Activated naive CD4-positive, alpha-beta T cell treated with anti-CD3 and anti-CD28 coated beads, Interleukin-2, amount 10 ng/mL, durations not matched to agents 7 days and 5 days (primary cell): ENCODE results near the gene EFNA2.
A peak's percentile ranks its signal among the peaks of the same experiment; 100 is the strongest.

Source experiments
- CTCF ChIA-PET: fragments of 350-600 bp; sonication (Branson Sonifier 250); formaldehyde crosslinking; loops from one replicate; lab custom pipeline; 2021; ENCODE audit warnings: antibody characterized with exemption; lab: Charles Lee
- DNase-seq: peaks from one replicate; pipeline ENCODE4 v3.0.0-alpha.2; 2020
- H3K27ac Mint-ChIP-seq: one replicate; pipeline ENCODE4 v1.8.0; 2021; ENCODE audit warnings: mild to moderate bottlenecking, moderate library complexity, mixed read lengths
- H3K27me3 Mint-ChIP-seq: one replicate; pipeline ENCODE4 v1.8.0; 2021; ENCODE audit warnings: mild to moderate bottlenecking, mixed read lengths
- H3K36me3 Mint-ChIP-seq: one replicate; pipeline ENCODE4 v1.8.0; 2021; ENCODE audit warnings: mixed read lengths
- H3K4me1 Mint-ChIP-seq: one replicate; pipeline ENCODE4 v1.8.0; 2021; ENCODE audit warnings: mixed read lengths
- H3K4me3 Mint-ChIP-seq: one replicate; pipeline ENCODE4 v1.8.0; 2021; ENCODE audit warnings: mild to moderate bottlenecking, moderate library complexity, mixed read lengths
- H3K9me3 Mint-ChIP-seq: one replicate; pipeline ENCODE4 v1.8.0; 2021; ENCODE audit warnings: mixed read lengths

Gene EFNA2

DNA sequence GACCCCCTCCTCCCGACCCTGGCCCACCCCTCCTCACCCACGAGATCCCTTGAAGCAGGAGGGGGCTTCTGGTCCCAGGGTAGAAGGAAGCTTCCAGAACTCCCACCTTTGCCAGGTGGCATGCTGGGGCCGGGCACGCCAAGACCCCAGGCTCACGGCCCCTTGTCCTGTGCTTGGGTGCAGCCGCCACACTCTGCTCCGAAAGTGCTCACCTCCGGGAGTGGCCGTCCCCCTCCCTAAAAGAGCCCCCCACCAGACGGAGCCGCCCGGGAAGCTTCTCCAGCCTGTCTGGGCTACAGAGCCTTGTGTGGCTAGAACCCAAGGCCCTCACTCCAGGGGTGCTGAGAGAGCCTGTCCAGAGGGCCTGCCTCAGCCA, 1.8 kb upstream of the EFNA2 start:
- H3K9me3 Mint-ChIP-seq: no peaks in the 10 kb centered on the region
- no peak overlapping the region for H3K27ac Mint-ChIP-seq
- no peak overlapping the region for H3K4me3 Mint-ChIP-seq
- CTCF ChIA-PET: no interaction called here
- H3K4me1 Mint-ChIP-seq: peaks cover 16% of the 10 kb centered on the region
- H3K27me3 Mint-ChIP-seq: peaks cover 60% of the 10 kb centered on the region
- H3K36me3 Mint-ChIP-seq: peaks cover 14% of the 10 kb centered on the region
- DNase-seq: no peak

DNA sequence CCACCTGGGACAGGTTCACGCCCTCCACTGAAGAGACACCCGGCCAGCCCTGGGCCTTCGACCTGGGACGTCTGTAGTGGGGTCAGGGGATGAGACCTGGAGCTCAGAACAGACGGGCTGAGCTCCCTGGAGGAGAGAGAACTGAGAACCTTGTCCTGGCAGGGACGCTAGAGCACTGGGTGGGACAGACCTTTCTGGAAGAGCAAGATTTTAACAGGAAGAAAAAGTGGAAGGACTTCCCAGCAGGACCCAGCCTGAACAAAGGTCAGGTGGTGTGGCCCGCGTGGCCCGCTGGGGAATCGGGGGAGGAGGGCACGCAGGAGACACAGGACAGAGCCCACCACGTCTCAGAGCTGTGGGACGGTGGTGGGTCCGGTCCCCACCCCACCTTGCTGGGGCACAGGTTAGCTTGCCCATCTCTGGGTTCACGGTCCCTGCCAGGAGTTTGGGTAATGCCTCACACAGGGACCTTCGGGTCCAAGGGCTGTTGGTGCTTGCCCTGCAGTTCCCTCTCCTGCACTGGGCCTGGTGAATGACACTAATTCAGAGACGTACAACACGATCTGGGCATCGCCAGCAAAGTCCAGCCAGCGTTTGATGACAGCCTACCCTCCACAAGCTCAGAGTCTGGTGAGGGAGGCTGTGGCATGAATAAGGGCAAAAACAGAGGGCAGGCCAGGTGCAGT, 1.2 kb upstream of the EFNA2 start:
- Mint-ChIP-seq H3K4me1 (peaks cover 15% of the 10 kb centered on the region), H3K36me3 (peaks cover 11% of the 10 kb centered on the region), H3K9me3 (no peaks in the 10 kb centered on the region), H3K27ac (no peak overlapping the region), H3K4me3 (peak overlapping the region; percentile 16), H3K27me3 (peaks cover 65% of the 10 kb centered on the region)
- CTCF ChIA-PET: no interaction called here
- no peak for DNase-seq

DNA sequence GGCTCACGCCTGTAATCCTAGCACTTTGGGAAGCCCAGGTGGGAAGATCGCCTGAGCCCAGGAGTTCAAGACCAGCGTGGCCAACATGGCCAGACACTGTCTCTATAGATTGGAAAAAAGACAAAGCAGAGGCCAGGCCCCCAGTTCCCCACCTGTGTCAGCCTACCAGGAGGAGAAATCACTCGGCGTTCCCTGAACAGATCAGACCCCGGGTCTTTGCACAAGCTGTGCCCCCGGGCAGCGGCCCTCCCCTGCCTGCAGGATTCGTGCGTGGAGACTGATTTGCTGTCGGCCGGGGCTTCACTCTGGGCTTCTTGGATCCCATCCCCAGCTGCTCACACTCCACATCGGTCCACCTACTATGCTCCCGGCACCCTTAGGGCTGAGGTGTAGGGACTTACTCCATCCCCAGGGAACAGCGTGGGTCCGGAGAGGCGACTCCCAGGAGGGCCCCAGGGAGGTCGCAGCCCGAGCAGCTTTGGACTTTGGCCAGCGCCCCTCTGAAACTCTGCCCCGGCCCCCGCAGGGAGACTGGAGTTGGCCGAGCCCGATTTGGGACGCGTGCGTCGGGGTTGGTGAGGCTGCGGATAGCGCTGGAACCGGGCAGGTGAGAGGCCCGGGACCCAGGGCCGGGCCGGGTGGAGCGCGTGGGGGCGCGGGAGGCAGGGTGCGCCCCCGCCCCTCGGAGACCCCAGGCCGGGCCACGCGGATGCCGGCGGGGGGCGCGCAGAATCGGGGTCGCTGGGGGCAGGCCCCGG, 515 bp upstream of the EFNA2 start:
- DNase-seq: no peak
- CTCF ChIA-PET: no interaction called here
- H3K36me3 Mint-ChIP-seq: peaks cover 5% of the 10 kb centered on the region
- peak overlapping the region; percentile 16 for H3K4me3 Mint-ChIP-seq
- peaks cover 9% of the 10 kb centered on the region for H3K4me1 Mint-ChIP-seq
- no peaks in the 10 kb centered on the region for H3K9me3 Mint-ChIP-seq
- H3K27ac Mint-ChIP-seq: no peak overlapping the region
- H3K27me3 Mint-ChIP-seq: peaks cover 72% of the 10 kb centered on the region

DNA sequence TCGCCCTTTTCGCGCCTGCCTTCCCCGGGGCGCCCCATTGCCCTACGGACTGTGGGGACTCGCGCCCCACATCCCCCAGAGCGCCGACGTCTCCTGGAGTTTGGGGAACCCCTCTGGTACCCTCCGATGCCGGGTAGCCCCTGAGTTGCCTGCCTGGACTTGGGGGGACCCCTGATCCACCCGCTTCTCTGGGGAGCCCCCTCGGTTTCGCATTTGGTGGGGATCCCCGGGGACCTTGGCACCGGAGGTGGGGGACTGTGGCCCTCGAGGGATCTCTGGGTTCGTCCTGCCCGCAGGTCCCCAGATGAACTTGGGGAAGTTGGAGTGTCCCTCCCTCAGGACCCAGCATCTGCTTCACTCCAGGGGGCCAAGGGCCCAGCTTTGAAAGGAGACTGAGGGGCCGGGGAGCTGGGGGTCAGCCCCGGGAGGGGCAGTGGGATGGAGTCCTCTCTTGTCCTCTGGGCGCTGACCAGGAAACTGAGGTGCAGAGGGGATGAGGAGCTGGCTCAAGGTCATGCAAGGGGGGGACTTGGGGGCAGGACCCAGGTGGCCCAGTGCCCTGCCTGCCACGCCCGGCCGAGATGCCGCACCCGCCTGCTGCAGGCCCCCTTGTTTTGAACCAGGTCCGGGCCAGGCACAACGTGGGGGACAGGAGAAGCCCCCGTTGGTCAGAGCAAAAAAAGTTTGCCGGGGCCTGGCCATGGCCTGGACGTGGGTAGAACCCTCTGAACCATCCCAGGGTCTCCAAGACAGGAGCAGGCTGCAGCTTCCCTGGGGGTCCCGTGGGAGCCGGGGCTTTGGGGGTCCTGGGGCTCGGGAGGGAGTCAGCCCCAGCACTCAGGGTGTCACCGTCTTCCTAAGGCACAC, 1.0 kb downstream of the EFNA2 start:
- H3K4me3 Mint-ChIP-seq: peak overlapping the region; percentile 46
- H3K9me3 Mint-ChIP-seq: no peaks in the 10 kb centered on the region
- H3K4me1 Mint-ChIP-seq: peaks cover 7% of the 10 kb centered on the region
- no peak for DNase-seq
- CTCF ChIA-PET: no interaction called here
- no peak overlapping the region for H3K27ac Mint-ChIP-seq
- peaks cover 78% of the 10 kb centered on the region for H3K27me3 Mint-ChIP-seq
- no peaks in the 10 kb centered on the region for H3K36me3 Mint-ChIP-seq

DNA sequence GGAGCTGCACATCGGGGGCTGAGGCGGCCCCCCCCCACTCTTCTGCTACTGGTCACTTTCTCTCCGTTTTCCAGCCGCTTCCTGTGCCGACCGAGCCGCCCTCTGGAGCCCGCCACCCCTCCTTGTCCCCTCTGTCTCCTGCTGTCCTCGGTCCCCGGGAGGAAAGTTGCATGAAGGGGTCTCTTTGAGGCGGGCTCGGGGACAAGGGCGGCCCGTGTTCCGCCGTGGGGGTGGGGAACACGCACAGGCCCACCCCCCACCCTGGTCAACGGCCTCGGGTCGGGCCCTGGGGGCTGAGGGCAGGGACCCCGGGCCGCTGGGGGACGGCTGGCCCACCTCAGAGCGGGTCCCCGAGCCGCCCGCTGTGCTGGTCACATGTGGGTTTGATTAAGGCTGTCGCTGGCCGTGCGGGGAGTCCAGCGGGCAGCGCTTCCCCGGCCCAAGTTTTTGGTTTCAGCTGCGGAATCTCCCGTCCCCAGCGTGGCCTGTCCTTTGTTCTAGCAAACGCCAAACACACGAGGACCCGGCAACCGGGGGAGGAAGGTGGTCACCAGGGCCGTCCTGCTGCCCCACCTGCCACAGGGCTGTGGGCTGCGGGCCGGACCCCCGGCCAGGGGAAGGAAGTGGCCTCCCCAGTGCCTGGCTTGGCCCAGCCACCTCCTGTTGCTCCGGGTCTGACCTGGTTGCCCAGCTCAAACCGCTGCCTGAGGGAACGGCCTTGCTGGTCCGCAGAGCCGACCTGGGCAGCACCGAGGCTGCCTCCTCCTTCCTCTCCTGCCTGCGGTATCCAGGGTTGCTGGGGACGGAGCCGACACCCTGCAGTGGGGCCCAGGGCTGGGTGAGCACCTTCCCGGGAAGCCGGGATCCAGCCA, 1.9 kb downstream of the EFNA2 start:
- no peak for DNase-seq
- H3K27me3 Mint-ChIP-seq: peaks cover 81% of the 10 kb centered on the region
- H3K27ac Mint-ChIP-seq: no peak overlapping the region
- CTCF ChIA-PET: no interaction called here
- no peaks in the 10 kb centered on the region for H3K36me3 Mint-ChIP-seq
- H3K4me1 Mint-ChIP-seq: peaks cover 7% of the 10 kb centered on the region
- H3K4me3 Mint-ChIP-seq: no peak overlapping the region
- no peaks in the 10 kb centered on the region for H3K9me3 Mint-ChIP-seq

DNA sequence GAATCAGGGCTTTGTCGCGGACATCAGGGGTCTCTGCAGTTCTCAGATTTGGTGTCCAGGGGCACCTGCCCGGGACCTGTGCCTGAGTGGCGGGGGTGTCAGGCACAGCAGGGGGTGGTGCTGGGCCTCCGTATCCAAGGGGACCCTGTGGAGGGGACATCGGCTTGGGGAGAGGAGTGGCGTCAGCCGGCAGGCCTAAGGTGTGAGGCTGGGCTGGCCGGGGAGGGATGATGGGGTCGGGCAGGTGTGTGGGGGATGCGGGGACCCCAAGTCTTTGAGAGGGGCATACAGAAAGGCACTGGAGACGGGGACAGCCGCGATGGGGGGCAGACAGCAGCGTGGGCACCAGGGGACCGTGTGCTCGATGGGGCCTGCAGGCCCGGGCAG, 2.5 kb downstream of the EFNA2 start:
- H3K27me3 Mint-ChIP-seq: peaks cover 81% of the 10 kb centered on the region
- CTCF ChIA-PET: no interaction called here
- H3K36me3 Mint-ChIP-seq: no peaks in the 10 kb centered on the region
- no peak overlapping the region for H3K27ac Mint-ChIP-seq
- H3K4me1 Mint-ChIP-seq: peaks cover 7% of the 10 kb centered on the region
- no peak overlapping the region for H3K4me3 Mint-ChIP-seq
- no peak for DNase-seq
- H3K9me3 Mint-ChIP-seq: no peaks in the 10 kb centered on the region

DNA sequence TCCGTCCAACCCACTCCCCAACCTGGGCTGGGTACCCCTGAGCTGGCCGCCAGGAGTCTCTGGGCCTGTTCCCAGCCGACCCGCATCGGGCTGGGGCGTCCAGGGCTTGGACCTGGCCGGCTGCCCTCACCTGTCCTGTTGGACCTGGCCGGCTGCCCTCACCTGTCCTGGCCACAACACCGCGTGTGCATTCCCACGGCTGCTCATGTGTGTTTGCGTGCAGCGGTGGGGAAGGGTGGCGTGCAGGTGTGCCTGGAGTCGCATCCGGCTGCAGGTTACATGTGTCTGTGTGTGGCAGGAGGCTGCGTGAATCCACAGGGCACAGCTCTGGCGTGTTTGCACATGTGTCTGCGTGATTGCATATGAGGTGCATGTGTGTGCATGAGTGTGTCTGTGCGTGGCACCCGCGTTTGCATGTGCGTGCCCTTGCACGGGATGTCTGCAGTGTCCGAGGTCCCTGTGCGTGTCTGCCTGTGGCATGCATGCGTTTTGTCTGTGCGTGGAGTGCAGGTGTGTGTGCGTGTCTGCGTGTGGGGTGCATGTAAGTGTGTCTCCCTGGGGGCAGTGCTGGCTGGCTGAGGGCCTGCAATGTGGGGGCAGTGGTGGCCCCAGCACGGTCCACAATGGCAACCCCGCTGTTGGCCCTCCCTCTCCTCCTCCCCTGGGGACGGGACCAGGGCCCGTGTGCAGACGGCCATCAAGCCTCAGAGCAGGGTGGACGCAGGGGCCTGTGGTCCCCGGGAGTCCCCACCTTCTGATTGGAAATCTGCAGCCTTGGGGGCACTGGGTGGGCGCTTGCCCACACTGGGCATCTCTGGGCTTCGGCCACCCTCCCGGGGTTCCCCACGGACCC, 3.4 kb downstream of the EFNA2 start:
- Mint-ChIP-seq H3K4me1 (peaks cover 7% of the 10 kb centered on the region), H3K27ac (no peak overlapping the region), H3K4me3 (no peak overlapping the region), H3K27me3 (peaks cover 81% of the 10 kb centered on the region), H3K36me3 (no peaks in the 10 kb centered on the region), H3K9me3 (no peaks in the 10 kb centered on the region)
- no peak for DNase-seq
- CTCF ChIA-PET: no interaction called here

DNA sequence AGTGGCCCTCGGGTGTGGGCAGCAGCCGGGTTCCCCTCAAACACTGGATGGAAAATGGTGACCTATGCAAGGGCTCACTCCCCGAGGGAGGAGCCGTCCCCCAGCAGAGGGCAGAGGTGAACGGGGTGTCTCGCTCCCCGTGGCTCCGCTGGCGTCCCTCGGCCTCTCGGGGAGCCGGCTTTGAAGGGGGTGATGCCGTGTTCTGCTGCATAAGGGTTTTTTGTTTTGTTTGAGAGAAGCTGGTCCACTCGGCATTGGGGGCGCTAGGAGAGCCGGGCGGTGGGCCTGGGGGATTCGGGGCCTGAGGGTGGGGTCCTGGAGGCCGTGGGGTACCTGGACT, 4.0 kb downstream of the EFNA2 start:
- H3K27ac Mint-ChIP-seq: no peak overlapping the region
- no peaks in the 10 kb centered on the region for H3K9me3 Mint-ChIP-seq
- H3K27me3 Mint-ChIP-seq: peaks cover 81% of the 10 kb centered on the region
- no peaks in the 10 kb centered on the region for H3K36me3 Mint-ChIP-seq
- H3K4me3 Mint-ChIP-seq: no peak overlapping the region
- no peak for DNase-seq
- H3K4me1 Mint-ChIP-seq: peaks cover 9% of the 10 kb centered on the region
- CTCF ChIA-PET: no interaction called here

DNA sequence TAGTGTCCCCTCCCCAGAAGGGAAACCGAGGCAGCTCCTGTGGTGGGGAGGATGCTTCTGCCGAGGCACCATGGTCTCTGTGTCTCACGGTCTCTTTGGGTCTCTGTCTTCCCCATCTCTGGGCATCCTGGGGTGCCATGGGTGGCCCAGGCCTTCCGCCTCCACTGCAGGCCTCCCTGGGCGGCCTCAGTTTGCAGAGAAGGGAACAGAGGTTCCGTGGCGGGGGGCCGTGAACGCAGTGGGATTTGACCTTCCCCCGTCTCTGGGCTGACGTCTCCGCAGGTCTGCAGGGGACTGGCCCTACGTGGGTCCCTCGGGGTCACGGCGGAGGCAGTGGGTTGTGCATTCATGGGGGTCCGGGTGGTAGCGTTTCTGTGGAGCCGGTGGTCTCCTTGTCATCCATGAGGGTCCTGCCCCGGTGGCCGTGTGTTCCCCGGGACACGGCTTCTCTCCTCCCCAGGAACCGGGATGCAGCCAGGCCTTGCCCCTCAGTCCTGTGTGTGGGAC, 4.6 kb downstream of the EFNA2 start:
- Mint-ChIP-seq H3K36me3 (no peaks in the 10 kb centered on the region), H3K27ac (no peak overlapping the region), H3K27me3 (peaks cover 81% of the 10 kb centered on the region), H3K9me3 (no peaks in the 10 kb centered on the region), H3K4me1 (peaks cover 7% of the 10 kb centered on the region), H3K4me3 (no peak overlapping the region)
- DNase-seq: no peak
- CTCF ChIA-PET: no interaction called here

DNA sequence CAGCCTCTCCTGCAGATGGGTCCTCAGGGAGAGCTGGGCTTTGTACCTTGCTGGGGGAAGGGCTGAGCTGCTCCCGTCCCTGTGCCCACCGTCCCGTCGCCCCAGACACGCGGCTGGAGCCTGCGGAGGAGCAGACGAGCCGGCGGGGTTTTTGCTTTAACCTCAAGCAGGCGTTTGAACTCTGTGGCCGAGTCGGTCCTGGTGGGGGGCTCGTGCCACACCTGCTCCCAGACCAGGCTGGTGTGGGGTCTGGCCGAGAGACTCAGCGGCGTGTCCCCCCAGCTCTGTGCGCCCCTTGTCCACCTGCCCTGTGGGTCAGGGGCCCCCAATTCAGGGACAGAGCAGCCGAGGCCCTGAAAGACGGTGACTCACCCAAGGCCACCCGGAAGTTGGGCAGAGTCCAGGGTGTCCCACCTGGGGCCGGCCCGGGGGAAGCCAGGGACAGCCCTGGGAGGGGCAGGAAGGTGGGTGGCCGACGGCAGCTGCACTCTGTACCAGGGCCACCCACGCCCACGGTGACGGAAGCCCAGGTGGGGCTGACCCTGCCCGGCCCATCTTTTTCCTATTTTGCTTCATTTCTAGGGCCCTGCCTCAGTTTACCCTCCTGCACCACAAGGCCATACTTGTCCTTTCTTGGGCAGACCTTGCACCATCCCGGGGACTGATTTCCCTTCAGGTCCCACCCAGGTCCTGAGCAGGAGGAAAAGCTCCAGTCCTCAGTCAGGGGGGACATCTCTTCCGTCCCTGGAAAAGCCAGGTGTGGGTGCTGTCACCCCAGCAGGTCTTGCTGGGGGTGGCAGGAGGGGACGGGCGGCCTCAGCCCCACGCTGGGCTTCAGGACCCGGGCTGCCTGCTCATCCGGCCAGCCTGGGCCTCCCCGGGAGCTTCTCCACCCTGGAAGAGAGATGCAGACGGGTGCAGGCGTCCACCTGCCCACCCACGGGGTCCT, 5.3 kb downstream of the EFNA2 start:
- CTCF ChIA-PET: no interaction called here
- H3K36me3 Mint-ChIP-seq: no peaks in the 10 kb centered on the region

DNA sequence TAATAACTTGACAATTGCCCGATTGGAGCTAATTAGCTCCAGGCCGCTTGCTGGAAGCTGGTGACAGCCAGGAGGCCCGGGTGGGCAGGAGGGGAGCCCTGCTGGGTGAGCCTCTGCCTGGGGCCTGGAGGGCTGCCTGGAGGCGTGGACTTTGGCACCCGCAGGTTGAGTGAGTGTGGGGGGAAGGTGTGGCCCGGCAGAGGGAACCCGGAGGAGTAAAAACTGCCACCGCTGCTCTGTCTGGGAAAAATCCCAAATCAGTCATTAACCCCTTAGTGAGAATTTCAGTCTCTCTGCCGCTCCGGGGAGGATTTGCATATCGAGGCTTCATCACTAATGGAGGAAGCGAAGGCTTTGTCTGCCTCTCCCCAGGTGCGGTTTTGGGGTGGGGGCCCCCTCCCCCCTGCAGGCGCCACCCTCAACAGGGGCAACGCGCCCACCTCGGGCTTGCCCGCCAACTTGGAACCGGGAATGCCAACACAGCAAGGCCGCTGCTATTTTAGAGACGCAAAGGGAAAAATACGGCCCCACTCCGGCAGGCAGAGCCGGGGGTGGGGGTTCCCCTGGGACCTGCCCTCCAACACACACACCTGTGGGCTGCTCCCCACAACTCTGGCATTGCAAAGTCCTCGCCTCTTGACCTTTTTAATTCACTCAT, 6.2 kb downstream of the EFNA2 start:
- Mint-ChIP-seq H3K36me3 (no peaks in the 10 kb centered on the region), H3K4me1 (peaks cover 4% of the 10 kb centered on the region), H3K4me3 (no peak overlapping the region), H3K9me3 (no peaks in the 10 kb centered on the region), H3K27ac (no peak overlapping the region), H3K27me3 (peaks cover 80% of the 10 kb centered on the region)
- no peak for DNase-seq
- CTCF ChIA-PET: no interaction called here

More for the DNA sequence above, 5.3 kb downstream of the EFNA2 start:
- H3K27me3 Mint-ChIP-seq: peaks cover 82% of the 10 kb centered on the region
- H3K9me3 Mint-ChIP-seq: no peaks in the 10 kb centered on the region
- peaks cover 6% of the 10 kb centered on the region for H3K4me1 Mint-ChIP-seq
- H3K4me3 Mint-ChIP-seq: no peak overlapping the region
- DNase-seq: no peak
- H3K27ac Mint-ChIP-seq: no peak overlapping the region
